Nucleus accumbens (tissue), 56 donors: ENCODE measurements around the gene PROX2.

Experiments used
- DNase-seq, 56 donors: peaks; one replicate each; lab custom pipeline; 2025; lab: John Stamatoyannopoulos, UW

Gene PROX2

DNA sequence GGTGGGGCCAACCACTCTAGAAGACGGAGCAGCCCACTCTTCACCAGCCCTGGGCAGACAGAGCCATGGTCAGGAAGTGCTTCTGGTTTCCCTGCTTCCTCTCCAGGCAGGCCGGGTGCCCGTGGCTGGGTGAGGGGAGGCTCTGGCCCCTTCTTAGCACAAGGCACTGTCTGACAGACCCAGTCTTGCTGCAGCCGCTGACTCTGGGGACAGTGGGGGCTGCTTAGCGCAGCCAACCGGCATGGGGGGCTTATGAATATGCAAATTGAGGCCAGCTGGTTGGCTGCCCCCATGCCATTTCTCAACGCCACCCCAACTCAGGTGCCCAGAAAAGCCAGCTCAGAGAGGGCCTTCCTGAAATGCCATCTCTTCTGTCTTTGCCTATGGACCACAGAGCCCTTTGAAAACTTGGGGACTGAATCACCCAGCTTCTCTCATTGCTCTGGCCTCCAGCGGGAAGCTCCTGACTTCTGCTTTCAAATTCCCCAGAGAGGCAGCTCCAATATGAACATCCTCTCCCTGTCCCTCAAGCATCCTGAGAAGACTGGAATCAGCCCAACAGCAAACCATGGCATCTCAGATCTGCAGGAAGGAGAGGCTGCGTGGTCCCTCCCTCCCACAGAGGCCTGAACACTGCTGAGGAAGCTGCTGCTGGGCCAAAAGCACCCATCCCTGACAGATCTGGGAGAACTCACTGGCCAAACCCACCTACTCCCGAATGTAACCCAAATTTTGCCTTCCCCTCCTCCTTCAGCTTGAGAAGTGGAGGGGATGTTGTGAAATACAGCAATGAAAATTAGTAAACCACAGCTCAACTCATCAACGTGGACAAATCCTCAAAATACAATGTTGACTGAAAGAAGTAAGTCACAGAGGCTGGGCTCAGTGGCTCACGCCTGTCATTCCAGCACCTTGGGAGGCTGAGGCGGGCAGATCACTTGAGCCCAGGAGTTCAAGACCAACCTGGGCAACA lies at the start of gene PROX2:
Gene PROX2 (minus strand): TSS at position 205 of the 973 bp plus-strand sequence. CDS start 12,311 bp downstream, outside the sequence.
- DNase-seq, result peak in 7 of 56 donors; percentile 2 to 27 (median 8)

DNA sequence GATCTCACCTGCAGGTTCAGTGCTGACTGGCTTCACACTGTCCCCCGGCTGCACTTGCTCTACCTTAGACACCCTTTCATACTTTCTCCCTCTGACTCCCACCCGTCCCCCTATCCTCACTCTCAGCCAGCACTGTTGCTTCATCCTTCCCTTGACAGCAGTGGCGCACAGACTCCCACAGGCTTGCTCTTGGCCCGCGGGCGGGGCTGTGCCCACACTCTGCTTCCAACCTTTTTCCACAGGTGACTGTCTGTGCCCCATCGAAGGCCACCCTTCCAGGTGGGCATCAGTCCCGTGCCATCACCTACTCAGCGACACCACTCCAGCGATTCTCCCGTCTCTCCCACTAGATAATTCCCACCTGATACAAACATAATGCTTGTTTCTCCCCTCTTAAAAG lies 48.1 kb upstream of the PROX2 start:
- DNase-seq, result no peak

- DNase-seq, result peak; percentile 23 to 94 (median 76)
Measured at GRCh38 chr14:74922752-74923401, 46.9 kb upstream of the PROX2 start, which contains the start of gene RPS6KL1. Gene RPS6KL1, minus strand, starts transcription at chr14:74923260. Its CDS starts 1,719 bp downstream, at chr14:74921541.

DNA sequence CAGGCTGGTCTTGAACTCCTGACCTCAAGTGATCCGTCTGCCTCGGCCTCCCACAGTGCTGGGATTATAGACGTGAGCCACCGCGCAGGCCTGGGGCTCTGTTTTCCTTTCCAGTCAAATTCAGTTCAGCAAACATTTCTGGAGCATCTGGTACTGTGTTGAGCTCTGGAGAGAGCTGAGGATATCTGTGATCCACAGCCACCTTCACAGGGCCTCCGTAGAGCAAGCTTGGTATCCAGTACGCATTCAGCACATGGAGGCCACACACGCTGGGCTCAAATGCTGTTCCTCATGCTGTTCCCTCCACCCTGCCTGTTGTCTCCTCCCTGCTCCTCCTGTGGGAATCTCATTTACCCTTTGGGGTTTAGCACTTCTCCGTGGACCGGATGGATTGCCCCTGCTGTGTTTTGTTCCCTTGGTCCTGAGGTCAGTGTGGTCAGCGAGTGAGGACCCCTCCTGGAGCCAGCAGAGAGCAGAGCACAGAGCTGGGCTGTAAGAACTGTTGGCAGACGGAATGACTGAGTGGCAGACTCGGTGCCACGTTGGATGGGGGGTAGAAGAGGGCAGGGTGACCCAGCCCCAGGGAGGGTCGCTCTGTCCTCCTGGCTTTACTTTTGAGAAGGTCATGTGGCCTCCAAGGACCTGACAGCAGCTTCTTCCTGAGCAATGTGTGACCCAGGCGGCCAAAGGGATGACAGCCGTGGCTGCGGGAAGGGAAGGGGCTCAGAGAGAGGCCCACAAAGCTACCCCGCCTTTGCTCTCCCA lies 46.2 kb upstream of the PROX2 start:
- DNase-seq, result no peak

- no peak for DNase-seq
Measured at GRCh38 chr14:74921053-74921620, 45.2 kb upstream of the PROX2 start.

DNA sequence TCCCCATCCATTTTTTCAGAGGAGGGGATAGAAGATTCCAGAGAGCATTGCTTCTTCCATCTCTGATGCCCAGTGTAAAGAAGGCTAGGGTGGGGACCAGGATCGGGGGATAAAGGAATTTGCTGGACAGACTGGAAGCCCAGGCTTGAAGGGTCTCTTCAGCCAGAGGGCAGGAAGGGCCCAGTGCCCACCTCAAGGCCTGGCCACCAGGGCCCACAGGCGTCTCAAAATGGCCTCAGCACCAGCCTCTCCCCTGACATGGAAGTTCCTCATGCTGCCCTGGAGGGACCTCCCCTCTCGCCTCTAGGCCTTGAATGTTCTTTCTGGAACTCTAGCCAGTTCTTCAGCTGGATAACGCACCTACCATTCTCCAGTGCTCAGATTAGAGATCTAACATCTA lies 44.3 kb upstream of the PROX2 start:
- DNase-seq, result no peak

GRCh38 chr14:74919421-74920165 lies 43.6 kb upstream of the PROX2 start:
- peak in 12 of 56 donors; percentile 12 to 48 (median 27) for DNase-seq

DNA sequence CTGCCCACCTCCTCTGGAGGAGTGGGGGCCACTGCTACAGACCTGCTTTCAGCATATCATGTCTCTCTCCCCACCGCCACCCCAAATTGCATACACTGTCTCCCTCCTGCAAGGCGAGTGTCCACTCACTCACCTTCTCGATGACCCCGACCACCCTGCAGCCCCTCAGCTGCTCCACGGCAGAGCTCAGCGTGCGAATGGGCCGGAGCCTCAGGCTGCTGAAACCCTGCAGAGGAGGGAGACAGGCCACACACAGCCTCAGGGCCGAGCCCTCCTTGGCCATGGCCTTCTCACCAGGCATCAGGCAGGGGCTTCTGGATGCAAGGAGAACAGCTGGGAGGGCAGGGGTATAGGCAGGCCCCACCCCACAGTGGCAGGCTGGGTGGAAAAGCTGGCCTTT lies 42.4 kb upstream of the PROX2 start:
- no peak for DNase-seq

- DNase-seq, result peak in 26 of 56 donors; percentile 15 to 60 (median 38)
Measured at GRCh38 chr14:74917646-74918081, 41.7 kb upstream of the PROX2 start.

- DNase-seq, result no peak
Measured at GRCh38 chr14:74917178-74917543, 41.2 kb upstream of the PROX2 start.

GRCh38 chr14:74915826-74916225 lies 39.9 kb upstream of the PROX2 start:
- no peak for DNase-seq

DNA sequence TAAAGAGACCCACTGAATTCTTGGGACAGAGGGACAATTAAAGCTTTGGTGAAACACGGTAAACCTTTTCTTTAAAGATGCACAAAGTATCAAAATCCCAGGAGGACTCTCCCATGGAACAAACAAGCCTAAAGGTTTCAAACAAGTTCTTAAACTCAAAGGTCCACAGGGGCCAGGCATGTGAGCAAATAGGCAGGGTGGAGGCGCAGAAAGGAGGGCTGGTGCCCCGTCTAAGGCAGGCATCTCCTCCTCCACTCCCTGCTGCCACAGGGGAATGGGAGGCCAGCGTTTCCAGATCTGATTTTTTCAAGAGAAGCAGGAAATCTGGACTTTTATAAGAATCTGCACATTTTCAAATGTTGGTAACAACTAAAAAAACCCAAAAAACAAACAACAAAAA lies 39.5 kb upstream of the PROX2 start:
- DNase-seq, result no peak

- DNase-seq, result peak in 46 of 56 donors; percentile 11 to 70 (median 38)
Measured at GRCh38 chr14:74913986-74914573, 38.1 kb upstream of the PROX2 start.

GRCh38 chr14:74913393-74913910 lies 37.5 kb upstream of the PROX2 start:
- no peak for DNase-seq

- no peak for DNase-seq
Measured at GRCh38 chr14:74912801-74913200, 36.9 kb upstream of the PROX2 start.

DNA sequence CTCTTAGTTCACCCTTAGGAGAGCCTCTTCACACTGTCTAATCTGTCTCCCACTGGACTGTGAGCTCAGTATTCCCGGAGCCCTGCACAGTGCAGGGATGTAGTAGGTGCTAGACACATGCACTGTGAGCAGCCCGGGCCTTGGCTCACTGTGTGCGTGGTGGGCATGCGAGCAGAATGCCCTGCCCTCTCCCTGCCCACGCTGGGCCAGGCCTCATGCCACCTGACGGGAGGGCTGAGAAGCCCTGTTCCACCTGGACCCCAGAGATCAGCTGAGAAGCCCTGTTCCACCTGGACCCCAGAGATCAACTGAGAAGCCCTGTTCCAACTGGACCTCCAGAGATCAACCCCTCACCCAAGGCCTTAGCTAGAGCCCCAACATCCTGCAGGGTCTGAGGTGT lies 36.2 kb upstream of the PROX2 start:
- no peak for DNase-seq

GRCh38 chr14:74911704-74912103 lies 35.8 kb upstream of the PROX2 start:
- no peak for DNase-seq

DNA sequence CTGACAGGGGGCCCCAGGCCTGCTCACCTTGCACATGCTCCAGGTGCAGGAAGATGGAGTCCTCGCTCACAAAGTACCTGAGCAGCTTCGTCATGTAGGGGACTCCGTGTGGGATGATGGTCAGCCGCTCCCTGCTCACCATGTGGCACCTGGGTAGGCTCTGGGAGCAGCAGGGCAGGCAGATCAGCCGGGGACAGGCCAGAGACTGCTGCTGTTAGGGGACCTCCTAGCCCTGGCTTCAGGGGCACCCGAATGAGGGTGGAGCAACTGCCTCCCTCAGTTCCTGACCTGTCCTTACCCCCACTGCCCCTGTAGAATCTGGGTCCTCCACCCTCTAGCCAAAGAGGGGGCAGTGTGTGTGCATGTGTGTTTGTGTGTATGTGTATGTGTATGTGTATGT lies 35.3 kb upstream of the PROX2 start:
- DNase-seq, result no peak

GRCh38 chr14:74910556-74910955 lies 34.6 kb upstream of the PROX2 start:
- DNase-seq, result no peak
